Measurements from ENCODE around the gene SLC27A5.
A peak's percentile ranks its signal among the peaks of the same experiment; 100 is the strongest.

Gene SLC27A5

GRCh38 chr19:58536852-58537798 lies 25.3 kb upstream of the SLC27A5 start:
- Histone ChIP-seq H3K9ac (ENCODE audit: insufficient read length) (no peak overlapping the region), H3K36me3 (ENCODE audit: insufficient read depth, low read length) (no peaks in the 10 kb centered on the region), H3K9me3 (ENCODE audit: low read depth, low read length) (no peaks in the 10 kb centered on the region), H3K4me3 (no peak overlapping the region), H3K27ac (no peak overlapping the region)
- TF ChIP-seq FOXP2 (optimal IDR thresholded peaks at IDR 0.05; ENCODE audit: control extremely low read depth, extremely low read length, insufficient read depth) (no peak), POLR2AphosphoS5 (IDR thresholded peaks at IDR 0.05; ENCODE audit: borderline replicate concordance, low read depth, low read length) (no peak), EZH2 (IDR thresholded peaks at IDR 0.05) (no peak)
- DNase-seq (ENCODE audit: low read depth, low spot score), result no peak

- H3K9ac ChIP-seq (ENCODE audit: insufficient read length), result no peak overlapping the region
- H3K27ac ChIP-seq, result no peak overlapping the region
- no peak for DNase-seq (ENCODE audit: low read depth, low spot score)
- H3K4me3 ChIP-seq, result no peak overlapping the region
- no peaks in the 10 kb centered on the region for H3K36me3 ChIP-seq (ENCODE audit: insufficient read depth, low read length)
- TF ChIP-seq POLR2AphosphoS5 (IDR thresholded peaks at IDR 0.05; ENCODE audit: borderline replicate concordance, low read depth, low read length), result no peak
- no peak for TF ChIP-seq FOXP2 (optimal IDR thresholded peaks at IDR 0.05; ENCODE audit: control extremely low read depth, extremely low read length, insufficient read depth)
- TF ChIP-seq EZH2 (IDR thresholded peaks at IDR 0.05), result no peak
- H3K9me3 ChIP-seq (ENCODE audit: low read depth, low read length), result no peaks in the 10 kb centered on the region
Measured at GRCh38 chr19:58535857-58536256, 24.1 kb upstream of the SLC27A5 start.

GRCh38 chr19:58531034-58531840 lies 19.4 kb upstream of the SLC27A5 start:
- no peak for TF ChIP-seq POLR2AphosphoS5 (IDR thresholded peaks at IDR 0.05; ENCODE audit: borderline replicate concordance, low read depth, low read length)
- no peak for TF ChIP-seq EZH2 (IDR thresholded peaks at IDR 0.05)
- no peak for TF ChIP-seq FOXP2 (optimal IDR thresholded peaks at IDR 0.05; ENCODE audit: control extremely low read depth, extremely low read length, insufficient read depth)
- Histone ChIP-seq H3K4me3 (no peak overlapping the region), H3K36me3 (ENCODE audit: insufficient read depth, low read length) (no peaks in the 10 kb centered on the region), H3K9ac (ENCODE audit: insufficient read length) (no peak overlapping the region), H3K9me3 (ENCODE audit: low read depth, low read length) (no peaks in the 10 kb centered on the region), H3K27ac (no peak overlapping the region)
- no peak for DNase-seq (ENCODE audit: low read depth, low spot score)

- DNase-seq (ENCODE audit: low read depth, low spot score), result no peak
- no peaks in the 10 kb centered on the region for H3K9me3 ChIP-seq (ENCODE audit: low read depth, low read length)
- no peaks in the 10 kb centered on the region for H3K36me3 ChIP-seq (ENCODE audit: insufficient read depth, low read length)
- TF ChIP-seq EZH2 (IDR thresholded peaks at IDR 0.05) (no peak), POLR2AphosphoS5 (IDR thresholded peaks at IDR 0.05; ENCODE audit: borderline replicate concordance, low read depth, low read length) (no peak), FOXP2 (optimal IDR thresholded peaks at IDR 0.05; ENCODE audit: control extremely low read depth, extremely low read length, insufficient read depth) (no peak)
- H3K9ac ChIP-seq (ENCODE audit: insufficient read length), result no peak overlapping the region
- no peak overlapping the region for H3K4me3 ChIP-seq
- H3K27ac ChIP-seq, result no peak overlapping the region
Measured at GRCh38 chr19:58529405-58529804, 17.6 kb upstream of the SLC27A5 start.

- no peak for DNase-seq (ENCODE audit: low read depth, low spot score)
- no peak overlapping the region for H3K9ac ChIP-seq (ENCODE audit: insufficient read length)
- H3K36me3 ChIP-seq (ENCODE audit: insufficient read depth, low read length), result no peaks in the 10 kb centered on the region
- H3K9me3 ChIP-seq (ENCODE audit: low read depth, low read length), result no peaks in the 10 kb centered on the region
- no peak overlapping the region for H3K4me3 ChIP-seq
- TF ChIP-seq EZH2 (IDR thresholded peaks at IDR 0.05) (no peak), POLR2AphosphoS5 (IDR thresholded peaks at IDR 0.05; ENCODE audit: borderline replicate concordance, low read depth, low read length) (no peak), FOXP2 (optimal IDR thresholded peaks at IDR 0.05; ENCODE audit: control extremely low read depth, extremely low read length, insufficient read depth) (no peak)
- H3K27ac ChIP-seq, result no peak overlapping the region
Measured at GRCh38 chr19:58522709-58523108, 10.9 kb upstream of the SLC27A5 start.

GRCh38 chr19:58521651-58522050 lies 9.9 kb upstream of the SLC27A5 start:
- Histone ChIP-seq H3K27ac (peak overlapping the region; percentile 17; the same call in 1 of the 2 replicates), H3K4me3 (no peak overlapping the region), H3K9me3 (ENCODE audit: low read depth, low read length) (no peaks in the 10 kb centered on the region), H3K9ac (ENCODE audit: insufficient read length) (no peak overlapping the region), H3K36me3 (ENCODE audit: insufficient read depth, low read length) (peaks cover 4% of the 10 kb centered on the region; the same call in 1 of the 2 replicates)
- TF ChIP-seq FOXP2 (optimal IDR thresholded peaks at IDR 0.05; ENCODE audit: control extremely low read depth, extremely low read length, insufficient read depth) (no peak), POLR2AphosphoS5 (IDR thresholded peaks at IDR 0.05; ENCODE audit: borderline replicate concordance, low read depth, low read length) (no peak), EZH2 (IDR thresholded peaks at IDR 0.05) (no peak)
- DNase-seq (ENCODE audit: low read depth, low spot score), result no peak

GRCh38 chr19:58520257-58520599 lies 8.4 kb upstream of the SLC27A5 start:
- H3K9ac ChIP-seq (ENCODE audit: insufficient read length), result peak overlapping the region; percentile 97
- H3K27ac ChIP-seq, result peak overlapping the region; percentile 95
- H3K4me3 ChIP-seq, result peak overlapping the region; percentile 97
- DNase-seq (ENCODE audit: low read depth, low spot score), result no peak
- no peak for TF ChIP-seq FOXP2 (optimal IDR thresholded peaks at IDR 0.05; ENCODE audit: control extremely low read depth, extremely low read length, insufficient read depth)
- TF ChIP-seq POLR2AphosphoS5 (IDR thresholded peaks at IDR 0.05; ENCODE audit: borderline replicate concordance, low read depth, low read length), result no peak
- TF ChIP-seq EZH2 (IDR thresholded peaks at IDR 0.05), result no peak
- peaks cover 14% of the 10 kb centered on the region; the same call in 1 of the 2 replicates for H3K36me3 ChIP-seq (ENCODE audit: insufficient read depth, low read length)
- no peaks in the 10 kb centered on the region for H3K9me3 ChIP-seq (ENCODE audit: low read depth, low read length)
